Duodenal mucosa (tissue), 2 donors: ENCODE data around the gene SSBP3.

Experiments
- H3K27ac ChIP-seq: one replicate; pipeline ENCODE4 v1.7.0; 2013; ENCODE audit warnings: low read depth, low read length
- H3K27me3 ChIP-seq, 2 donors: one replicate each; pipeline ENCODE4 v1.7.0; 2013; ENCODE audit warnings: low read length in 2 of 2, control low read depth in 1 of 2; ENCODE audit not compliant: insufficient read depth in 2 of 2, control insufficient read depth in 1 of 2
- H3K36me3 ChIP-seq, 2 donors: one replicate each; pipeline ENCODE4 v1.7.0; 2013; ENCODE audit warnings: low read length in 2 of 2, control low read depth in 1 of 2; ENCODE audit not compliant: insufficient read depth in 2 of 2, control insufficient read depth in 1 of 2
- H3K4me1 ChIP-seq, 2 donors: one replicate each; pipeline ENCODE4 v1.7.0; 2013; ENCODE audit warnings: low read length in 2 of 2, control low read depth in 1 of 2; ENCODE audit not compliant: insufficient read depth in 2 of 2, control insufficient read depth in 1 of 2
- H3K4me3 ChIP-seq, 2 donors: one replicate each; pipeline ENCODE4 v1.7.0; 2013; ENCODE audit warnings: low read length in 2 of 2, low read depth in 1 of 2
- H3K9ac ChIP-seq, 2 donors: one replicate each; pipeline ENCODE4 v1.7.0; 2013; ENCODE audit warnings: low read length in 2 of 2, low read depth in 1 of 2
- H3K9me3 ChIP-seq, 2 donors: one replicate each; pipeline ENCODE4 v1.7.0; 2013; ENCODE audit warnings: low read length in 2 of 2, control low read depth in 1 of 2; ENCODE audit not compliant: control insufficient read depth in 1 of 2

The SSBP3 gene

GRCh38 chr1:54280651-54281050 is 125.5 kb downstream of the SSBP3 start:
- Histone ChIP-seq H3K9me3 (no peaks in the 10 kb centered on the region), H3K9ac (no peak overlapping the region), H3K36me3 (peaks cover 0 to 8% of the 10 kb centered on the region in 2 donors), H3K27me3 (no peaks in the 10 kb centered on the region), H3K27ac (no peak overlapping the region), H3K4me1 (peaks cover 60 to 65% of the 10 kb centered on the region in 2 donors), H3K4me3 (no peak overlapping the region)

- H3K36me3 ChIP-seq = peaks cover 0 to 8% of the 10 kb centered on the region in 2 donors
- peak overlapping the region; percentile 60 for H3K27ac ChIP-seq
- H3K4me3 ChIP-seq = no peak overlapping the region
- no peaks in the 10 kb centered on the region for H3K9me3 ChIP-seq
- no peak overlapping the region for H3K9ac ChIP-seq
- no peaks in the 10 kb centered on the region for H3K27me3 ChIP-seq
- H3K4me1 ChIP-seq = peaks cover 67 to 70% of the 10 kb centered on the region in 2 donors
These were observed 126.7 kb downstream of the SSBP3 start for GRCh38 chr1:54279457-54279856.

GRCh38 chr1:54278941-54279422 is 127.2 kb downstream of the SSBP3 start:
- H3K4me3 ChIP-seq = no peak overlapping the region
- peaks cover 0 to 8% of the 10 kb centered on the region in 2 donors for H3K36me3 ChIP-seq
- peak overlapping the region; percentile 82 for H3K27ac ChIP-seq
- H3K4me1 ChIP-seq = peaks cover 72 to 74% of the 10 kb centered on the region in 2 donors
- peak overlapping the region; percentile 13 to 14 for H3K9ac ChIP-seq
- no peaks in the 10 kb centered on the region for H3K9me3 ChIP-seq
- no peaks in the 10 kb centered on the region for H3K27me3 ChIP-seq

- peak overlapping the region; percentile 3 to 41 for H3K9ac ChIP-seq
- no peaks in the 10 kb centered on the region for H3K27me3 ChIP-seq
- H3K36me3 ChIP-seq = peaks cover 0 to 8% of the 10 kb centered on the region in 2 donors
- peaks cover 77 to 78% of the 10 kb centered on the region in 2 donors for H3K4me1 ChIP-seq
- H3K9me3 ChIP-seq = no peaks in the 10 kb centered on the region
- peak overlapping the region; percentile 82 for H3K27ac ChIP-seq
- peak overlapping the region; percentile 36 to 48 for H3K4me3 ChIP-seq
These were observed 128.5 kb downstream of the SSBP3 start for GRCh38 chr1:54277451-54278341.

- H3K9ac ChIP-seq = peak overlapping the region in 1 of 2 donors; percentile 41
- peaks cover 77 to 78% of the 10 kb centered on the region in 2 donors for H3K4me1 ChIP-seq
- no peaks in the 10 kb centered on the region for H3K9me3 ChIP-seq
- peaks cover 0 to 8% of the 10 kb centered on the region in 2 donors for H3K36me3 ChIP-seq
- no peaks in the 10 kb centered on the region for H3K27me3 ChIP-seq
- peak overlapping the region in 1 of 2 donors; percentile 36 for H3K4me3 ChIP-seq
- peak overlapping the region; percentile 82 for H3K27ac ChIP-seq
These were observed 129.4 kb downstream of the SSBP3 start for GRCh38 chr1:54276617-54277450.

GRCh38 chr1:54275349-54275748 is 130.8 kb downstream of the SSBP3 start:
- H3K27me3 ChIP-seq = no peaks in the 10 kb centered on the region
- H3K9me3 ChIP-seq = no peaks in the 10 kb centered on the region
- H3K27ac ChIP-seq = peak overlapping the region; percentile 71
- no peak overlapping the region for H3K4me3 ChIP-seq
- H3K4me1 ChIP-seq = peaks cover 76 to 79% of the 10 kb centered on the region in 2 donors
- peak overlapping the region in 1 of 2 donors; percentile 21 for H3K9ac ChIP-seq
- H3K36me3 ChIP-seq = peaks cover 0 to 11% of the 10 kb centered on the region in 2 donors

- Histone ChIP-seq H3K36me3 (peaks cover 0 to 8% of the 10 kb centered on the region in 2 donors), H3K27ac (peak overlapping the region; percentile 71), H3K27me3 (no peaks in the 10 kb centered on the region), H3K4me1 (peaks cover 76 to 77% of the 10 kb centered on the region in 2 donors), H3K9ac (peak overlapping the region in 1 of 2 donors; percentile 21), H3K9me3 (no peaks in the 10 kb centered on the region), H3K4me3 (no peak overlapping the region)
These were observed 131.3 kb downstream of the SSBP3 start for GRCh38 chr1:54274881-54275280.

GRCh38 chr1:54274448-54274847 is 131.7 kb downstream of the SSBP3 start:
- Histone ChIP-seq H3K4me3 (no peak overlapping the region), H3K27ac (peak overlapping the region; percentile 71), H3K36me3 (peaks cover 0 to 8% of the 10 kb centered on the region in 2 donors), H3K27me3 (no peaks in the 10 kb centered on the region), H3K4me1 (peaks cover 73% of the 10 kb centered on the region in 2 donors), H3K9me3 (no peaks in the 10 kb centered on the region), H3K9ac (peak overlapping the region in 1 of 2 donors; percentile 21)

GRCh38 chr1:54273795-54274163 is 132.4 kb downstream of the SSBP3 start:
- Histone ChIP-seq H3K9ac (peak overlapping the region in 1 of 2 donors; percentile 9), H3K9me3 (no peaks in the 10 kb centered on the region), H3K36me3 (peaks cover 0 to 7% of the 10 kb centered on the region in 2 donors), H3K4me1 (peaks cover 66 to 72% of the 10 kb centered on the region in 2 donors), H3K4me3 (no peak overlapping the region), H3K27ac (peak overlapping the region; percentile 71), H3K27me3 (no peaks in the 10 kb centered on the region)
